Liver (tissue), 9 donors: Measurements from ENCODE around the gene POMT1. TPM values are rescaled to one million over a fixed set of nuclear protein-coding genes. Genes with fewer than 3 reads are reported as not detected.

Experiments used
- DNase-seq: peaks from one replicate; pipeline ENCODE4 v3.0.0-alpha.2; 2017; ENCODE audit warnings: low spot score
- H3K27ac ChIP-seq, 2 donors: one replicate each; pipeline ENCODE4 v1.7.0; 2013; ENCODE audit warnings: inconsistent platforms in 2 of 2, low read length in 2 of 2, control low read depth in 1 of 2, low read depth in 1 of 2, mild to moderate bottlenecking in 1 of 2
- H3K27me3 ChIP-seq, 4 donors: one replicate each; pipeline versions ENCODE4 v1.6.1 to v1.7.0; 2013; ENCODE audit warnings: low read length in 3 of 4, inconsistent platforms in 1 of 4, mild to moderate bottlenecking in 1 of 4, moderate library complexity in 1 of 4; ENCODE audit not compliant: control insufficient read depth in 4 of 4, insufficient read depth in 4 of 4
- H3K36me3 ChIP-seq, 4 donors: one replicate each; pipeline versions ENCODE4 v1.6.1 to v1.7.0; 2013; ENCODE audit warnings: low read length in 3 of 4, mild to moderate bottlenecking in 3 of 4, low read depth in 1 of 4, moderate library complexity in 1 of 4; ENCODE audit not compliant: control insufficient read depth in 4 of 4, insufficient read depth in 3 of 4
- H3K4me1 ChIP-seq, 4 donors: one replicate each; pipeline versions ENCODE4 v1.6.1 to v1.7.0; 2013; ENCODE audit warnings: low read length in 3 of 4, mild to moderate bottlenecking in 3 of 4, moderate library complexity in 1 of 4; ENCODE audit not compliant: control insufficient read depth in 4 of 4, insufficient read depth in 4 of 4
- H3K4me3 ChIP-seq, 3 donors: one replicate each; pipeline versions ENCODE4 v1.6.1 to v1.7.0; 2013; ENCODE audit warnings: low read length in 3 of 3, control low read depth in 1 of 3, low read depth in 1 of 3, mild to moderate bottlenecking in 1 of 3
- H3K9ac ChIP-seq, 2 donors: one replicate each; pipeline ENCODE4 v1.7.0; 2013; ENCODE audit warnings: low read length in 2 of 2, mild to moderate bottlenecking in 2 of 2, moderate library complexity in 2 of 2, control low read depth in 1 of 2, low read depth in 1 of 2
- H3K9me3 ChIP-seq, 4 donors: one replicate each; pipeline versions ENCODE4 v1.6.1 to v1.7.0; 2013; ENCODE audit warnings: low read length in 3 of 4; ENCODE audit not compliant: control insufficient read depth in 4 of 4
- CTCF ChIP-seq: fragments of 150-350 bp; IDR thresholded peaks from 2 replicates; pipeline ENCODE4 v1.5.1; 2017; ENCODE audit warnings: improper control_type of control experiment, low read depth, low read length; ENCODE audit not compliant: missing input control
- EGR1 ChIP-seq, 2 donors: IDR thresholded peaks; 2 replicates each; pipeline ENCODE4 v1.6.1; 2016 to 2018; ENCODE audit warnings: antibody characterized with exemption in 2 of 2, low read depth in 2 of 2
- FOXA1 ChIP-seq: IDR thresholded peaks from 2 replicates; pipeline ENCODE4 v1.6.1; 2016; ENCODE audit warnings: antibody characterized with exemption
- FOXA2 ChIP-seq: IDR thresholded peaks from 2 replicates; pipeline ENCODE4 v1.6.1; 2016; ENCODE audit warnings: antibody characterized with exemption
- GABPA ChIP-seq, 2 donors: IDR thresholded peaks in 1 of 2; conservative IDR thresholded peaks in 1 of 2; 2 replicates each; pipeline ENCODE4 v1.6.1; 2016; ENCODE audit warnings: antibody characterized with exemption in 2 of 2, mild to moderate bottlenecking in 1 of 2, moderate library complexity in 1 of 2
- HNF4A ChIP-seq, 2 donors: conservative IDR thresholded peaks; 2 replicates each; pipeline ENCODE4 v1.6.1; 2016; ENCODE audit warnings: antibody characterized with exemption in 2 of 2, mild to moderate bottlenecking in 2 of 2
- HNF4G ChIP-seq: IDR thresholded peaks from 2 replicates; pipeline ENCODE4 v1.6.1; 2016; ENCODE audit warnings: antibody characterized with exemption
- JUND ChIP-seq, 2 donors: IDR thresholded peaks; 2 replicates each; pipeline ENCODE4 v1.6.1; 2016; ENCODE audit warnings: antibody characterized with exemption in 2 of 2
- MAX ChIP-seq: IDR thresholded peaks from 2 replicates; pipeline ENCODE4 v1.6.1; 2016; ENCODE audit warnings: antibody characterized with exemption
- RAD21 ChIP-seq, 2 donors: IDR thresholded peaks; 2 replicates each; pipeline ENCODE4 v1.6.1; 2016; ENCODE audit warnings: antibody characterized with exemption in 2 of 2, mild to moderate bottlenecking in 2 of 2
- REST ChIP-seq: IDR thresholded peaks from 2 replicates; pipeline ENCODE4 v1.6.1; 2016; ENCODE audit warnings: antibody characterized with exemption, mild to moderate bottlenecking
- RXRA ChIP-seq, 2 donors: IDR thresholded peaks; 2 replicates each; pipeline ENCODE4 v1.6.1; 2017 to 2018; ENCODE audit warnings: antibody characterized with exemption in 2 of 2, mild to moderate bottlenecking in 1 of 2
- SP1 ChIP-seq: IDR thresholded peaks from 2 replicates; pipeline ENCODE4 v1.6.1; 2018; ENCODE audit warnings: antibody characterized with exemption, mild to moderate bottlenecking
- TAF1 ChIP-seq: conservative IDR thresholded peaks from 2 replicates; pipeline ENCODE4 v1.6.1; 2016; ENCODE audit warnings: antibody characterized with exemption, mild to moderate bottlenecking
- YY1 ChIP-seq: IDR thresholded peaks from 2 replicates; pipeline ENCODE4 v1.6.1; 2016; ENCODE audit warnings: antibody characterized with exemption, mild to moderate bottlenecking
- WGBS: extraction: QIAGEN DNeasy Blood & Tissue Kit; methylation state at CpG from one replicate; pipeline ENCODE4 v1.1.7; 2013; 5-methylcytosine and 5-hydroxymethylcytosine counted together
- polyA plus RNA-seq, 2 donors: library from polyadenylated mRNA; stranded (reverse) in 1 of 2; unstranded in 1 of 2; fragments of 200-250 nt in 1 of 2; fragments of >200 nt in 1 of 2; fragmentation: Nextera tagmentation in 1 of 2; extraction: Ambion mirVana in 1 of 2; gene quantifications; one replicate each; pipeline versions ENCODE4 v1.2.1 to v1.2.3, GENCODE V29; 2013 to 2015
- total RNA-seq, 2 donors: library from RNA; depleted of rRNA; stranded (reverse); fragments of >200 nt; gene quantifications; one replicate each; pipeline ENCODE4 v1.2.3, GENCODE V29; 2014
- TF ChIP-seq, protein P1 (sequence below): IDR thresholded peaks from 2 replicates; pipeline ENCODE4 v1.6.1; 2016; ENCODE audit warnings: antibody characterized with exemption
- TF ChIP-seq, protein P2 (sequence below): IDR thresholded peaks from 2 replicates; pipeline ENCODE4 v1.6.1; 2016; ENCODE audit warnings: antibody characterized with exemption
- donor health status: healthy.
- donor health status: healthy.
- donor health status: healthy.
- donor health status: healthy.
- donor health status: healthy.

The POMT1 gene
- total and polyA plus RNA-seq, 4 donors, result 11.2 to 14.2 (median 11.6) TPM

DNA sequence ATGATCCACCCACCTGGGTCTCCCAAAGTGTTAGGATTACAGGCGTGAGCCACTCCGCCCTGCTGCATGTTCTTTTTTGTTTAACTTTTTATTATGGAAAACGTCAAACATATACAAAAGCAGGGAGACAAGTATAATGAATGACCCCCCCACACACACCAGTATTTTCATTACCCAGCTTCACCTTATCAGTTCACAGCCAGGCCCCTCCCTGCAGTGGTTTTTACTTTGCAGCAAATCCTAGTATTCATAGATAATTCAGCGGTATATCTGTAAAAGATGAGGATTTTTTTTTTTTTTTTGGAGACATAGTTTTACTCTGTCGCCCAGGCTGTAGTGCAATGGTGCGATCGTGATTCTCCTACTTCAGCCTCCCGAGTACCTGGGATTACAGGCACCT, 2.3 kb downstream of the POMT1 start:
- TF ChIP-seq HNF4G (no peak), RAD21 (IDR thresholded peaks at IDR 0.05) (no peak), FOXA1 (no peak), GABPA (IDR thresholded peaks at IDR 0.05 in 1 of 2, conservative IDR thresholded peaks at IDR 0.05 in 1 of 2) (no peak), JUND (IDR thresholded peaks at IDR 0.05) (no peak), SP1 (no peak), FOXA2 (no peak)
- TF ChIP-seq, protein P1, sequence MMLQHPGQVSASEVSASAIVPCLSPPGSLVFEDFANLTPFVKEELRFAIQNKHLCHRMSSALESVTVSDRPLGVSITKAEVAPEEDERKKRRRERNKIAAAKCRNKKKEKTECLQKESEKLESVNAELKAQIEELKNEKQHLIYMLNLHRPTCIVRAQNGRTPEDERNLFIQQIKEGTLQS, result no peak
- Histone ChIP-seq H3K36me3 (peaks cover 0 to 5% (median 3%) of the 10 kb centered on the region in 4 donors), H3K27me3 (no peaks in the 10 kb centered on the region), H3K27ac (no peak overlapping the region), H3K9ac (no peak overlapping the region), H3K4me1 (peaks cover 6 to 29% (median 16%) of the 10 kb centered on the region in 4 donors), H3K4me3 (no peak overlapping the region), H3K9me3 (no peaks in the 10 kb centered on the region)
- 93% methylated on average over 8 of the region's 8 CpGs for WGBS
- no peak for DNase-seq

GRCh38 chr9:131511416-131511815, 8.7 kb downstream of the POMT1 start:
- Histone ChIP-seq H3K4me3 (no peak overlapping the region), H3K36me3 (peaks cover 0 to 45% (median 30%) of the 10 kb centered on the region in 4 donors), H3K27me3 (no peaks in the 10 kb centered on the region), H3K27ac (no peak overlapping the region), H3K9ac (no peak overlapping the region), H3K9me3 (peaks cover 0 to 5% (median 0%) of the 10 kb centered on the region in 4 donors), H3K4me1 (peaks cover 0 to 2% (median 0%) of the 10 kb centered on the region in 4 donors)
- DNase-seq, result no peak
- TF ChIP-seq FOXA1, result no peak
- TF ChIP-seq FOXA2, result no peak
- TF ChIP-seq JUND (IDR thresholded peaks at IDR 0.05), result no peak
- TF ChIP-seq, protein P2, sequence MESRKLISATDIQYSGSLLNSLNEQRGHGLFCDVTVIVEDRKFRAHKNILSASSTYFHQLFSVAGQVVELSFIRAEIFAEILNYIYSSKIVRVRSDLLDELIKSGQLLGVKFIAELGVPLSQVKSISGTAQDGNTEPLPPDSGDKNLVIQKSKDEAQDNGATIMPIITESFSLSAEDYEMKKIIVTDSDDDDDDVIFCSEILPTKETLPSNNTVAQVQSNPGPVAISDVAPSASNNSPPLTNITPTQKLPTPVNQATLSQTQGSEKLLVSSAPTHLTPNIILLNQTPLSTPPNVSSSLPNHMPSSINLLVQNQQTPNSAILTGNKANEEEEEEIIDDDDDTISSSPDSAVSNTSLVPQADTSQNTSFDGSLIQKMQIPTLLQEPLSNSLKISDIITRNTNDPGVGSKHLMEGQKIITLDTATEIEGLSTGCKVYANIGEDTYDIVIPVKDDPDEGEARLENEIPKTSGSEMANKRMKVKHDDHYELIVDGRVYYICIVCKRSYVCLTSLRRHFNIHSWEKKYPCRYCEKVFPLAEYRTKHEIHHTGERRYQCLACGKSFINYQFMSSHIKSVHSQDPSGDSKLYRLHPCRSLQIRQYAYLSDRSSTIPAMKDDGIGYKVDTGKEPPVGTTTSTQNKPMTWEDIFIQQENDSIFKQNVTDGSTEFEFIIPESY, result no peak
- no peak for TF ChIP-seq SP1
- TF ChIP-seq MAX, result no peak
- no peak for TF ChIP-seq HNF4A (conservative IDR thresholded peaks at IDR 0.05)
- 78% methylated on average over 7 of the region's 7 CpGs for WGBS

- WGBS, result 95% methylated on average over 6 of the region's 6 CpGs
- peaks cover 0 to 45% (median 31%) of the 10 kb centered on the region in 4 donors for H3K36me3 ChIP-seq
Observed at GRCh38 chr9:131511880-131512279, 9.2 kb downstream of the POMT1 start.

More at GRCh38 chr9:131511880-131512279, 9.2 kb downstream of the POMT1 start:
- Histone ChIP-seq H3K27ac (no peak overlapping the region), H3K9ac (no peak overlapping the region), H3K9me3 (peaks cover 0 to 6% (median 0%) of the 10 kb centered on the region in 4 donors), H3K4me3 (no peak overlapping the region), H3K27me3 (no peaks in the 10 kb centered on the region), H3K4me1 (no peaks in the 10 kb centered on the region)
- DNase-seq, result no peak
- TF ChIP-seq HNF4G (no peak), CTCF (no peak), REST (no peak), FOXA2 (no peak), FOXA1 (no peak), EGR1 (IDR thresholded peaks at IDR 0.05; ENCODE audit: low read depth in 2 of 2) (no peak), RXRA (IDR thresholded peaks at IDR 0.05) (no peak), TAF1 (no peak), JUND (IDR thresholded peaks at IDR 0.05) (no peak), GABPA (IDR thresholded peaks at IDR 0.05 in 1 of 2, conservative IDR thresholded peaks at IDR 0.05 in 1 of 2) (no peak), YY1 (no peak), RAD21 (IDR thresholded peaks at IDR 0.05) (no peak), SP1 (no peak)
- TF ChIP-seq, protein P2, result no peak
- TF ChIP-seq, protein P1, result no peak
